22Rv1 (cell line): ENCODE data around the gene CUTA.
A peak's percentile ranks its signal among the peaks of the same experiment; 100 is the strongest.

Source experiments
- H3K27ac ChIP-seq: fragments of 450-650 bp; 2 replicates; pipeline ENCODE4 v1.5.1; 2017
- CTCF ChIP-seq: fragments of 450-650 bp; IDR thresholded peaks from 2 replicates; pipeline ENCODE4 v1.5.1; 2017; ENCODE audit warnings: mild to moderate bottlenecking
- ZFX ChIP-seq: fragments of 450-650 bp; IDR thresholded peaks from 2 replicates; pipeline ENCODE4 v1.6.1; 2017; ENCODE audit warnings: antibody characterized with exemption, borderline replicate concordance

The CUTA gene

GRCh38 chr6:33427585-33428223 is 9.8 kb upstream of the CUTA start:
- TF ChIP-seq CTCF = peak; percentile 18
- TF ChIP-seq ZFX = no peak
- peak overlapping the region; percentile 88 for H3K27ac ChIP-seq

GRCh38 chr6:33426590-33427511 is 8.9 kb upstream of the CUTA start:
- TF ChIP-seq CTCF (no peak), ZFX (no peak)
- peak overlapping the region; percentile 88 for H3K27ac ChIP-seq

GRCh38 chr6:33425668-33426577 is 8.0 kb upstream of the CUTA start:
- TF ChIP-seq ZFX = no peak
- peak; percentile 70 for TF ChIP-seq CTCF
- peak overlapping the region; percentile 88 for H3K27ac ChIP-seq

- H3K27ac ChIP-seq = peak overlapping the region; percentile 88
- TF ChIP-seq ZFX (no peak), CTCF (no peak)
These were observed 7.2 kb upstream of the CUTA start for GRCh38 chr6:33424855-33425667.

- H3K27ac ChIP-seq = no peak overlapping the region
- TF ChIP-seq CTCF (no peak), ZFX (no peak)
These were observed 5.9 kb upstream of the CUTA start for GRCh38 chr6:33423777-33424176.

- no peak overlapping the region for H3K27ac ChIP-seq
- TF ChIP-seq CTCF (no peak), ZFX (no peak)
These were observed 3.4 kb upstream of the CUTA start for GRCh38 chr6:33421344-33421643.
